Activated CD4-positive, alpha-beta T cell treated with anti-CD3 and anti-CD28 coated beads, Interleukin-2, Interleukin-6, amounts not matched to agents 100 ng/mL and 50 ng/mL, durations not matched to agents 16 hours and 8 hours (primary cell): ENCODE results near the gene EXOC3.
A peak's percentile ranks its signal among the peaks of the same experiment; 100 is the strongest.
"Not testable (repeated sequence)": the region's sequence is repeated elsewhere in the genome, so short reads cannot be mapped to it uniquely, and the experiment has no call there.

Source experiments
- DNase-seq: peaks from one replicate; pipeline ENCODE4 v3.0.0-alpha.2; 2020

EXOC3 gene

GRCh38 chr5:442335-443238, at the start of gene EXOC3:
TSS of gene EXOC3 (plus strand) at chr5:443176. CDS start at chr5:446206, 3,030 bp downstream.
- DNase-seq, result peak; percentile 86

GRCh38 chr5:393846-394275, 49.1 kb upstream of the EXOC3 start:
- no peak for DNase-seq

GRCh38 chr5:394671-395155, 48.3 kb upstream of the EXOC3 start:
- no peak for DNase-seq

GRCh38 chr5:395156-395920, 47.6 kb upstream of the EXOC3 start:
- DNase-seq, result no peak

GRCh38 chr5:395921-396530, 47.0 kb upstream of the EXOC3 start:
- DNase-seq, result no peak

- DNase-seq, result no peak
These were observed 46.4 kb upstream of the EXOC3 start for GRCh38 chr5:396531-396961.

- DNase-seq, result not testable (repeated sequence)
These were observed 44.9 kb upstream of the EXOC3 start for GRCh38 chr5:398141-398474.

GRCh38 chr5:398475-399295, 44.3 kb upstream of the EXOC3 start:
- DNase-seq, result no peak

- DNase-seq, result peak; percentile 80
These were observed 43.4 kb upstream of the EXOC3 start for GRCh38 chr5:399296-400281.

GRCh38 chr5:400282-401145, 42.5 kb upstream of the EXOC3 start:
- DNase-seq, result no peak

GRCh38 chr5:401146-402034, 41.6 kb upstream of the EXOC3 start:
- DNase-seq, result no peak

- not testable (repeated sequence) for DNase-seq
These were observed 40.8 kb upstream of the EXOC3 start for GRCh38 chr5:402219-402614.

- peak; percentile 76 for DNase-seq
These were observed 40.2 kb upstream of the EXOC3 start for GRCh38 chr5:402615-403359.

- no peak for DNase-seq
These were observed 39.0 kb upstream of the EXOC3 start for GRCh38 chr5:403995-404394.

- DNase-seq, result no peak
These were observed 38.2 kb upstream of the EXOC3 start for GRCh38 chr5:404666-405241.

GRCh38 chr5:405421-405820, 37.6 kb upstream of the EXOC3 start:
- DNase-seq, result no peak

GRCh38 chr5:406041-406440, 36.9 kb upstream of the EXOC3 start:
- no peak for DNase-seq

- DNase-seq, result no peak
These were observed 35.9 kb upstream of the EXOC3 start for GRCh38 chr5:407051-407450.
